ENCODE data around the gene HAPLN1.

The HAPLN1 gene

DNA sequence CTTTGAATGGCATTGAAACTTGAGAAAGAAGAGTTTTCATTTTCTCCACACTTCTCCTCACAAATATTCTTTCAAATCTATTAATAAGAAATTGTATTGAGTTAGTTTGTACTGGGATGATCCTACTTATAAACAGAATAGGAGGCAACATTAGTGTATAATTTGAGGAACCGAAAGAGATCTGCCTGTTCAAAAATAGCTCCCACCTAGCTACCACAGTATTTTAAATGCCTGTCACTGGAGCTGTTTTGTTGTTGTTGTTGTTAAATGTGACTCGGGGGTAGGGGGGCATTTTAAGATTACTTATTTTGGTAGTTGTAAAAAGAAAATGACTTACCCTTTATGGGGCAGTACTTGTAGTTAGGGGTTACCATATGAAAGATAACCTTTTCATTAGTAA, 20.1 kb upstream of the HAPLN1 start:
- TF ChIP-seq TCF12 (IDR thresholded peaks at IDR 0.05; ENCODE audit: low read depth), result no peak
- TF ChIP-seq USF1 (IDR thresholded peaks at IDR 0.05), result no peak
- no peak for TF ChIP-seq YY1 (IDR thresholded peaks at IDR 0.05; ENCODE audit: low read depth)
- TF ChIP-seq TEAD4 (IDR thresholded peaks at IDR 0.05), result no peak
- no peak for TF ChIP-seq FOXM1 (IDR thresholded peaks at IDR 0.05; ENCODE audit: borderline replicate concordance, low read depth)
- no peak for TF ChIP-seq TAF1 (IDR thresholded peaks at IDR 0.05; ENCODE audit: low read depth)
- no peak for TF ChIP-seq RAD21 (IDR thresholded peaks at IDR 0.05; ENCODE audit: low read depth)

DNA sequence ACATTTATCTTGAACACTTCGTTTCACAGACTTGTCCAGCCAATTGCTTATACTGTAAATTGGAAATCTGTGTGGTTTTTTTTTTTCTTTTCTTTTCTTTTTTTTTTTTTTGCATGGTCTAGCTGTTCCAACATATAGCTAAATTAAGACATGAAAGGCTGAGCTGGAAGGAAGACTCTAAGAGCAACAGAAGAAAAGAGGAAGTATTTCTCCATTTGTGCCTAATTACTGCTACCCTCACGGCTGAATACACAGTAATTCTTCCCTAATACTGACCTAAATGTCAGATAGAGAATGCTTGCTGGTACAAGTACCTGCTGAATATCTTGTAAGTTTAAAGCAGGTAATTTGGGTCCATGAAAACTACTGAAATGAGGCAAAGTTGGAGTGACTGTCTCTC, 11.0 kb upstream of the HAPLN1 start:
- TF ChIP-seq YY1 (IDR thresholded peaks at IDR 0.05; ENCODE audit: low read depth), result no peak
- TF ChIP-seq NFIC (IDR thresholded peaks at IDR 0.05), result no peak
- TF ChIP-seq USF1 (IDR thresholded peaks at IDR 0.05), result no peak
- no peak for TF ChIP-seq TCF12 (IDR thresholded peaks at IDR 0.05; ENCODE audit: low read depth)
- TF ChIP-seq EGR1 (IDR thresholded peaks at IDR 0.05), result no peak
- TF ChIP-seq CEBPB (IDR thresholded peaks at IDR 0.05), result no peak
- TF ChIP-seq ZBTB7A (IDR thresholded peaks at IDR 0.05; ENCODE audit: low read depth), result no peak
- TF ChIP-seq TEAD4 (IDR thresholded peaks at IDR 0.05), result no peak
- TF ChIP-seq EP300 (IDR thresholded peaks at IDR 0.05; ENCODE audit: borderline replicate concordance), result no peak
- no peak for TF ChIP-seq FOXM1 (IDR thresholded peaks at IDR 0.05; ENCODE audit: borderline replicate concordance, low read depth)
- TF ChIP-seq, protein P1, sequence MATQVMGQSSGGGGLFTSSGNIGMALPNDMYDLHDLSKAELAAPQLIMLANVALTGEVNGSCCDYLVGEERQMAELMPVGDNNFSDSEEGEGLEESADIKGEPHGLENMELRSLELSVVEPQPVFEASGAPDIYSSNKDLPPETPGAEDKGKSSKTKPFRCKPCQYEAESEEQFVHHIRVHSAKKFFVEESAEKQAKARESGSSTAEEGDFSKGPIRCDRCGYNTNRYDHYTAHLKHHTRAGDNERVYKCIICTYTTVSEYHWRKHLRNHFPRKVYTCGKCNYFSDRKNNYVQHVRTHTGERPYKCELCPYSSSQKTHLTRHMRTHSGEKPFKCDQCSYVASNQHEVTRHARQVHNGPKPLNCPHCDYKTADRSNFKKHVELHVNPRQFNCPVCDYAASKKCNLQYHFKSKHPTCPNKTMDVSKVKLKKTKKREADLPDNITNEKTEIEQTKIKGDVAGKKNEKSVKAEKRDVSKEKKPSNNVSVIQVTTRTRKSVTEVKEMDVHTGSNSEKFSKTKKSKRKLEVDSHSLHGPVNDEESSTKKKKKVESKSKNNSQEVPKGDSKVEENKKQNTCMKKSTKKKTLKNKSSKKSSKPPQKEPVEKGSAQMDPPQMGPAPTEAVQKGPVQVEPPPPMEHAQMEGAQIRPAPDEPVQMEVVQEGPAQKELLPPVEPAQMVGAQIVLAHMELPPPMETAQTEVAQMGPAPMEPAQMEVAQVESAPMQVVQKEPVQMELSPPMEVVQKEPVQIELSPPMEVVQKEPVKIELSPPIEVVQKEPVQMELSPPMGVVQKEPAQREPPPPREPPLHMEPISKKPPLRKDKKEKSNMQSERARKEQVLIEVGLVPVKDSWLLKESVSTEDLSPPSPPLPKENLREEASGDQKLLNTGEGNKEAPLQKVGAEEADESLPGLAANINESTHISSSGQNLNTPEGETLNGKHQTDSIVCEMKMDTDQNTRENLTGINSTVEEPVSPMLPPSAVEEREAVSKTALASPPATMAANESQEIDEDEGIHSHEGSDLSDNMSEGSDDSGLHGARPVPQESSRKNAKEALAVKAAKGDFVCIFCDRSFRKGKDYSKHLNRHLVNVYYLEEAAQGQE (IDR thresholded peaks at IDR 0.05; ENCODE audit: low read depth), result no peak
- TF ChIP-seq TAF1 (IDR thresholded peaks at IDR 0.05; ENCODE audit: low read depth), result no peak
- TF ChIP-seq, protein P2, sequence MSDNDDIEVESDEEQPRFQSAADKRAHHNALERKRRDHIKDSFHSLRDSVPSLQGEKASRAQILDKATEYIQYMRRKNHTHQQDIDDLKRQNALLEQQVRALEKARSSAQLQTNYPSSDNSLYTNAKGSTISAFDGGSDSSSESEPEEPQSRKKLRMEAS (IDR thresholded peaks at IDR 0.05), result no peak
- no peak for TF ChIP-seq CREB1 (IDR thresholded peaks at IDR 0.05; ENCODE audit: low read depth)
- no peak for TF ChIP-seq RAD21 (IDR thresholded peaks at IDR 0.05; ENCODE audit: low read depth)

GRCh38 chr5:83729362-83729761, 8.7 kb upstream of the HAPLN1 start:
- TF ChIP-seq ZBTB7A (IDR thresholded peaks at IDR 0.05; ENCODE audit: low read depth) (no peak), TCF12 (IDR thresholded peaks at IDR 0.05; ENCODE audit: low read depth) (no peak), TAF1 (IDR thresholded peaks at IDR 0.05; ENCODE audit: low read depth) (no peak), CEBPB (IDR thresholded peaks at IDR 0.05) (no peak), USF1 (IDR thresholded peaks at IDR 0.05) (no peak), NFIC (IDR thresholded peaks at IDR 0.05) (no peak), TEAD4 (IDR thresholded peaks at IDR 0.05) (no peak), RAD21 (IDR thresholded peaks at IDR 0.05; ENCODE audit: low read depth) (no peak), FOXM1 (IDR thresholded peaks at IDR 0.05; ENCODE audit: borderline replicate concordance, low read depth) (no peak), YY1 (IDR thresholded peaks at IDR 0.05; ENCODE audit: low read depth) (no peak)
- TF ChIP-seq, protein P2 (IDR thresholded peaks at IDR 0.05), result no peak

GRCh38 chr5:83726912-83727311, 6.3 kb upstream of the HAPLN1 start:
- TF ChIP-seq, protein P2 (IDR thresholded peaks at IDR 0.05), result no peak
- TF ChIP-seq NFIC (IDR thresholded peaks at IDR 0.05) (no peak), TCF12 (IDR thresholded peaks at IDR 0.05; ENCODE audit: low read depth) (no peak), EGR1 (IDR thresholded peaks at IDR 0.05) (no peak), CREB1 (IDR thresholded peaks at IDR 0.05; ENCODE audit: low read depth) (no peak), EP300 (IDR thresholded peaks at IDR 0.05; ENCODE audit: borderline replicate concordance) (no peak), TEAD4 (IDR thresholded peaks at IDR 0.05) (no peak), CEBPB (IDR thresholded peaks at IDR 0.05) (no peak), ZBTB7A (IDR thresholded peaks at IDR 0.05; ENCODE audit: low read depth) (no peak), YY1 (IDR thresholded peaks at IDR 0.05; ENCODE audit: low read depth) (no peak), FOXM1 (IDR thresholded peaks at IDR 0.05; ENCODE audit: borderline replicate concordance, low read depth) (no peak), TAF1 (IDR thresholded peaks at IDR 0.05; ENCODE audit: low read depth) (no peak), USF1 (IDR thresholded peaks at IDR 0.05) (no peak)
- TF ChIP-seq, protein P1 (IDR thresholded peaks at IDR 0.05; ENCODE audit: low read depth), result no peak

DNA sequence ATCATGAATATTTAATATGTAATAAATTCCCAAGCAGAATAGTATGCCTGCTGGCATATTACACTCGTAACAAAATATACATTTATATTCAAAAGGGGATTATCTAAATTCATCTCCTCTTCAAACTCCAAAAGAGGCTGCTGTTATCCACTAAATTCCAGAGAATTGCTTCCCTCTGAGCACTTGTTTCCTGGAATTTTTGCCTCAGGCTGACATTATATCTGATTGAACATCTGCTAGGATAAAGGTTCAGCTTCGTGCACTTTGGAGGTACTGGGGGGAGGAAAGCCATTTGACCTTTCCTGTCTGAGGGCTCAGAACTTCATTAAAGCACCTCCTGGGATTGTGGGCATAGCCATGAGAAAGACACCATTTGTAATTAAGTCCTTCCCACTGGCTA, 4.3 kb upstream of the HAPLN1 start:
- TF ChIP-seq EP300 (IDR thresholded peaks at IDR 0.05; ENCODE audit: borderline replicate concordance), result no peak
- no peak for TF ChIP-seq CEBPB (IDR thresholded peaks at IDR 0.05)
- TF ChIP-seq TCF12 (IDR thresholded peaks at IDR 0.05; ENCODE audit: low read depth), result no peak
- TF ChIP-seq FOXM1 (IDR thresholded peaks at IDR 0.05; ENCODE audit: borderline replicate concordance, low read depth), result no peak
- no peak for TF ChIP-seq NFIC (IDR thresholded peaks at IDR 0.05)
- TF ChIP-seq YY1 (IDR thresholded peaks at IDR 0.05; ENCODE audit: low read depth), result no peak

All from Ishikawa (cell line).